Lower leg skin (tissue), 4 donors: ENCODE measurements around the gene PYY. TPM values are rescaled to one million over a fixed set of nuclear protein-coding genes. Genes with fewer than 3 reads are reported as not detected.
"Not testable (repeated sequence)": the region's sequence is repeated elsewhere in the genome, so short reads cannot be mapped to it uniquely, and the experiment has no call there.

Experiments
- DNase-seq, 2 donors: peaks; one replicate each; pipeline ENCODE4 v3.0.0-alpha.2; 2019; ENCODE audit warnings: low spot score in 2 of 2
- H3K4me3 ChIP-seq: fragments of 200-600 bp; sonication (generic); 2 replicates; pipeline ENCODE4 v1.5.1; 2017; ENCODE audit warnings: mild to moderate bottlenecking, low read depth; ENCODE audit not compliant: poor library complexity, severe bottlenecking
- CTCF ChIP-seq, 3 donors: fragments of 450-650 bp; IDR thresholded peaks; one replicate each; pipeline ENCODE4 v1.5.1; 2016; ENCODE audit warnings: antibody characterized with exemption in 3 of 3, mild to moderate bottlenecking in 3 of 3, moderate library complexity in 2 of 3
- POLR2A ChIP-seq, 2 donors: fragments of 450-650 bp; IDR thresholded peaks; one replicate each; pipeline ENCODE4 v1.6.1; 2016 to 2017; ENCODE audit warnings: antibody characterized with exemption in 2 of 2, mild to moderate bottlenecking in 1 of 2, moderate library complexity in 1 of 2
- WGBS, 2 donors: methylation state at CpG; one replicate each; pipeline ENCODE4 v1.1.5; 2018; 5-methylcytosine and 5-hydroxymethylcytosine counted together
- intact Hi-C: fragments of 100-400 bp; cut with DNase I; formaldehyde crosslinking; loops from one replicate; pipeline ENCODE4 v1.15.0; 2023; ENCODE audit warnings: low total_unique reads
- total RNA-seq, 4 donors: library from RNA; depleted of rRNA; stranded (reverse); fragments of >200 nt; gene quantifications; one replicate each; pipeline ENCODE4 v1.1.0, GENCODE V29; 2016

Gene PYY
- total RNA-seq, 4 donors from 2014 or later, result not detected

- no peak for TF ChIP-seq POLR2A (IDR thresholded peaks at IDR 0.05)
- no peak for TF ChIP-seq CTCF (IDR thresholded peaks at IDR 0.05)
- intact Hi-C loops, result loop anchor here (10.0 kb wide), 1 partner anchor 48 kb away; no protein-coding TSS in a partner anchor
- DNase-seq, result no peak
- WGBS, 2 donors, result 59 to 76% methylated on average over 4 of the region's 4 CpGs
- H3K4me3 ChIP-seq, result no peak overlapping the region
These were observed 7.0 kb downstream of the PYY start for GRCh38 chr17:43946781-43947180.

GRCh38 chr17:43945074-43945829 lies 8.5 kb downstream of the PYY start:
- 72 to 78% methylated on average over 12 of the region's 12 CpGs for WGBS, 2 donors
- TF ChIP-seq POLR2A (IDR thresholded peaks at IDR 0.05) (no peak), CTCF (IDR thresholded peaks at IDR 0.05) (no peak)
- no peak for DNase-seq
- no peak overlapping the region for H3K4me3 ChIP-seq
- intact Hi-C loops, result loop anchor here (10.0 kb wide), 1 partner anchor 50 kb away; no protein-coding TSS in a partner anchor

GRCh38 chr17:43942051-43942685 lies 11.6 kb downstream of the PYY start, which contains the start of gene PPY:
Gene PPY, minus strand, starts transcription at chr17:43942476. Its CDS starts 822 bp downstream, at chr17:43941654.
- no peak within 1 kb of the TSS for H3K4me3 ChIP-seq
- intact Hi-C loops, result loop anchor here (5.0 to 10.0 kb wide), 2 partner anchors 53 to 100 kb away; no protein-coding TSS in a partner anchor
- TF ChIP-seq POLR2A (IDR thresholded peaks at IDR 0.05) (no peak), CTCF (IDR thresholded peaks at IDR 0.05) (no peak)
- no peak for DNase-seq
- WGBS, 2 donors, result 87 to 90% methylated on average over 17 of the region's 17 CpGs

GRCh38 chr17:43940630-43941029 lies 13.1 kb downstream of the PYY start:
- DNase-seq, result no peak
- TF ChIP-seq CTCF (IDR thresholded peaks at IDR 0.05) (no peak), POLR2A (IDR thresholded peaks at IDR 0.05) (no peak)
- WGBS, 2 donors, result 65 to 74% methylated on average over 7 of the region's 7 CpGs
- H3K4me3 ChIP-seq, result no peak overlapping the region
- intact Hi-C loops, result loop anchor here (5.0 to 10.0 kb wide), 2 partner anchors 54 to 102 kb away; no protein-coding TSS in a partner anchor

GRCh38 chr17:43939886-43940285 lies 13.9 kb downstream of the PYY start:
- WGBS, 2 donors, result 97 to 99% methylated on average over 5 of the region's 5 CpGs
- DNase-seq, result no peak
- H3K4me3 ChIP-seq, result no peak overlapping the region
- TF ChIP-seq POLR2A (IDR thresholded peaks at IDR 0.05), result no peak
- no peak for TF ChIP-seq CTCF (IDR thresholded peaks at IDR 0.05)
- intact Hi-C loops, result loop anchor here (5.0 to 10.0 kb wide), 2 partner anchors 55 to 102 kb away; no protein-coding TSS in a partner anchor

- WGBS, 2 donors, result 100% methylated on average over 3 of the region's 3 CpGs
- DNase-seq, H3K4me3 ChIP-seq, intact Hi-C loops: not testable (repeated sequence)
These were observed 14.3 kb downstream of the PYY start for GRCh38 chr17:43939452-43939851.
